Kidney (tissue), 14 donors: ENCODE data around the gene GCLM. TPM values are rescaled to one million over a fixed set of nuclear protein-coding genes. Genes with fewer than 3 reads are reported as not detected.
A peak's percentile ranks its signal among the peaks of the same experiment; 100 is the strongest.
"Not testable (repeated sequence)": the region's sequence is repeated elsewhere in the genome, so short reads cannot be mapped to it uniquely, and the experiment has no call there.

Source experiments
- DNase-seq, 5 donors: peaks; one replicate each; pipeline ENCODE4 v3.0.0-alpha.2; 2013 to 2020
- FAIRE-seq: peaks from 2 replicates; lab custom pipeline; 2012; peaks lifted over from hg19 to GRCh38; lab: Jason Lieb, UNC
- H3K27ac ChIP-seq, 2 donors: one replicate each; pipeline ENCODE4 v1.7.0; 2013; ENCODE audit warnings: low read depth in 2 of 2, low read length in 2 of 2, inconsistent platforms in 1 of 2
- H3K27me3 ChIP-seq: one replicate; pipeline ENCODE4 v1.7.1; 2013; ENCODE audit warnings: low read length, inconsistent platforms; ENCODE audit not compliant: control insufficient read depth, insufficient read depth
- H3K36me3 ChIP-seq, 3 donors: one replicate each; pipeline versions ENCODE4 v1.7.0 to v1.7.1; 2013; ENCODE audit warnings: low read length in 3 of 3, control low read depth in 1 of 3, inconsistent platforms in 1 of 3; ENCODE audit not compliant: insufficient read depth in 3 of 3, control insufficient read depth in 2 of 3
- H3K4me1 ChIP-seq, 3 donors: one replicate each; pipeline versions ENCODE4 v1.7.0 to v1.7.1; 2013; ENCODE audit warnings: low read length in 3 of 3, inconsistent platforms in 1 of 3, low read depth in 1 of 3; ENCODE audit not compliant: control insufficient read depth in 2 of 3, insufficient read depth in 2 of 3
- H3K4me3 ChIP-seq, 3 donors: one replicate each; pipeline versions ENCODE4 v1.7.0 to v1.8.1; 2013; ENCODE audit warnings: low read length in 3 of 3, control low read depth in 1 of 3, inconsistent platforms in 1 of 3
- H3K9ac ChIP-seq, 3 donors: one replicate each; pipeline versions ENCODE4 v1.7.0 to v1.7.1; 2013; ENCODE audit warnings: low read length in 3 of 3, control low read depth in 1 of 3, inconsistent platforms in 1 of 3
- H3K9me3 ChIP-seq, 3 donors: one replicate each; pipeline versions ENCODE4 v1.7.0 to v1.7.1; 2013; ENCODE audit warnings: low read length in 3 of 3, control low read depth in 1 of 3, inconsistent platforms in 1 of 3; ENCODE audit not compliant: control insufficient read depth in 2 of 3, insufficient read depth in 1 of 3
- intact Hi-C: fragments of 100-400 bp; cut with DNase I; formaldehyde crosslinking; loops from one replicate; pipeline ENCODE4 v1.11.1; 2022
- polyA plus RNA-seq: library from polyadenylated mRNA; stranded (reverse); fragments of 350-450 nt; fragmentation: Illumina TruSeq; extraction: RNeasy Lipid Tissue Mini Kit (QIAGEN cat#74804); gene quantifications from one replicate; pipeline ENCODE4 v1.2.3, GENCODE V29; 2014; ENCODE audit warnings: low read depth, low replicate concordance; ENCODE audit not compliant: insufficient read depth
- total RNA-seq: library from RNA; stranded (reverse); fragmentation: NEBNext Ultra II Directional; extraction: Animal tissue kit (Norgen Biotek cat#: 25700); gene quantifications from one replicate; pipeline ENCODE4 v1.2.1, GENCODE V29; 2021
- TF ChIP-seq, protein P1 (sequence below): IDR thresholded peaks from 3 replicates; pipeline ENCODE4 v1.5.1; 2012; ENCODE audit warnings: mild to moderate bottlenecking, moderate library complexity, borderline replicate concordance; ENCODE audit not compliant: insufficient read depth; ENCODE audit errors: extremely low read depth
- donor health status: control.
- donor health status: control.
- donor health status: control.
- donor health status: control.
- donor health status: control.
- donor health status: DM: yes; HTN: yes; CAD: no.
- donor health status: Normal renal cell carcinoma (clear cell type).

GCLM gene
- total and polyA plus RNA-seq, 2 donors from 2014 or later, result 14.7 TPM

DNA sequence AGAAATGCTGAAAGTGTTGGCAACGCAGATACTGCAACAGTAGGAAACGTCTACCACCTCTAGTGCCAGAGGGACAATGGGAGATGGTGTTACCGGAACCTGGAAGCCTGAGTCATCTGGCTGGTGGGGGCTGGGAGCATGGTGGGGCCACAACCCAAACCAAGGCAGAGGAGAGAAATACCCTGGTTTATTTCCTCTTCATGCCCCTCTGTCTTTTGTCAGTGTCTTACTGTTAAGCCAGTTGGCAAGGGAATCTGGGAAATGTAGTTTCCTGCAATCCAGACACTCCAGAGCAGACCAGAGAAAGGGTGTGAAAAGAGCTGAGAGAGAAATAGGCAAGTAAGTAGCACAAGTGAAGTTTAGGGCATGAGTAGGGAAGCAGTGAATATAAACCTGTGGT, 45.1 kb downstream of the GCLM start:
- H3K9me3 ChIP-seq, result no peaks in the 10 kb centered on the region
- DNase-seq (no peak), FAIRE-seq (no peak)
- H3K4me3 ChIP-seq, result no peak overlapping the region
- no peaks in the 10 kb centered on the region for H3K4me1 ChIP-seq
- TF ChIP-seq, protein P1, sequence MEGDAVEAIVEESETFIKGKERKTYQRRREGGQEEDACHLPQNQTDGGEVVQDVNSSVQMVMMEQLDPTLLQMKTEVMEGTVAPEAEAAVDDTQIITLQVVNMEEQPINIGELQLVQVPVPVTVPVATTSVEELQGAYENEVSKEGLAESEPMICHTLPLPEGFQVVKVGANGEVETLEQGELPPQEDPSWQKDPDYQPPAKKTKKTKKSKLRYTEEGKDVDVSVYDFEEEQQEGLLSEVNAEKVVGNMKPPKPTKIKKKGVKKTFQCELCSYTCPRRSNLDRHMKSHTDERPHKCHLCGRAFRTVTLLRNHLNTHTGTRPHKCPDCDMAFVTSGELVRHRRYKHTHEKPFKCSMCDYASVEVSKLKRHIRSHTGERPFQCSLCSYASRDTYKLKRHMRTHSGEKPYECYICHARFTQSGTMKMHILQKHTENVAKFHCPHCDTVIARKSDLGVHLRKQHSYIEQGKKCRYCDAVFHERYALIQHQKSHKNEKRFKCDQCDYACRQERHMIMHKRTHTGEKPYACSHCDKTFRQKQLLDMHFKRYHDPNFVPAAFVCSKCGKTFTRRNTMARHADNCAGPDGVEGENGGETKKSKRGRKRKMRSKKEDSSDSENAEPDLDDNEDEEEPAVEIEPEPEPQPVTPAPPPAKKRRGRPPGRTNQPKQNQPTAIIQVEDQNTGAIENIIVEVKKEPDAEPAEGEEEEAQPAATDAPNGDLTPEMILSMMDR, result no peak
- H3K27me3 ChIP-seq, result no peaks in the 10 kb centered on the region
- peaks cover 3 to 4% (median 3%) of the 10 kb centered on the region in 3 donors for H3K36me3 ChIP-seq
- no peak overlapping the region for H3K9ac ChIP-seq
- intact Hi-C loops, result no loop called here
- no peak overlapping the region for H3K27ac ChIP-seq

- H3K9ac ChIP-seq, H3K4me1 ChIP-seq, H3K4me3 ChIP-seq, H3K27me3 ChIP-seq, intact Hi-C loops, H3K27ac ChIP-seq, FAIRE-seq, H3K9me3 ChIP-seq, DNase-seq, H3K36me3 ChIP-seq: not testable (repeated sequence)
Observed at GRCh38 chr1:93857653-93858052, 51.6 kb downstream of the GCLM start.

GRCh38 chr1:93855983-93856382, 53.2 kb downstream of the GCLM start:
- intact Hi-C loops, H3K4me1 ChIP-seq, H3K27me3 ChIP-seq, H3K9me3 ChIP-seq, FAIRE-seq, H3K36me3 ChIP-seq, DNase-seq, H3K4me3 ChIP-seq, H3K27ac ChIP-seq, H3K9ac ChIP-seq: not testable (repeated sequence)

DNA sequence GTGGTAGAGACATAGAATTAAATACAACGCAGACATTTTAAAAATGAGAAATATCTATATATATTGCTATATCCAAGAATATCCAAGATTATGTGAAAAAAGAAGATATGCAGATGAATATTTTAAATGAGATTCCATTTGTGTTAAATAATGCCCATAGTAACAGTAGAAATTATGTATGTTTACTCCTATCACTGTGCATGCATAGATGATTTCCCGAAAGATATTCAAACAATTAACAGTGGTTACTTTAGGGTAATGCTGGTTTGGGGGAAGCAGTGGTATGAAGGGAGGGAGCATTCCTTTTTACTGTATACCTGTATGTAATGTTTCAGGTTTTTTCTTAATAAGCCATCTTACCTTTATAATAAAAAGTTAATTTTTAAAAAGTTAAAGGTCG, 55.3 kb downstream of the GCLM start:
- no peak overlapping the region for H3K27ac ChIP-seq
- H3K4me1 ChIP-seq, result no peaks in the 10 kb centered on the region
- no peak overlapping the region for H3K9ac ChIP-seq
- H3K27me3 ChIP-seq, result no peaks in the 10 kb centered on the region
- no peaks in the 10 kb centered on the region for H3K9me3 ChIP-seq
- H3K4me3 ChIP-seq, result no peak overlapping the region
- TF ChIP-seq, protein P1, result no peak
- H3K36me3 ChIP-seq, result no peaks in the 10 kb centered on the region
- intact Hi-C loops, result no loop called here
- no peak for FAIRE-seq
- no peak for DNase-seq

DNA sequence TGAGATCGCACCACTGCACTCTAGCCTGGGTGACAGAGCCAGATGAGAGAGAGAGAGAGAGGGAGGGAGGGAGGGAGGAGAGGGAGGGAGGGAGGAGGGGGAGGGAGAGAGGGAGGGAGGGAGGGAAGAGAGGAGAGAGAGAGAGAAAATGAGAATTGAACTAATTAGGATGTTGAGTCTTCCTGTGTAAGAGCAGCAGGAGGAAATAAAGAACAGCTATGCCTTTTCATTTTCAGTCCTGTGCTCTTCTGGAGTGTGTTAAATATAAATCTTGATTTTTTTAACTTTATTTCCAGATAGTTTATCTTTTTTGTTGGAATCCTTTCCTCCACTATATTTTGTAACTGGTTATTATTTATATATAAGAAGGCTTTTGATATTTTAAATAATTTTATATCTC, 57.4 kb downstream of the GCLM start:
- peaks cover 0 to 7% (median 0%) of the 10 kb centered on the region in 3 donors for H3K4me1 ChIP-seq
- intact Hi-C loops, result no loop called here
- H3K27me3 ChIP-seq, result no peaks in the 10 kb centered on the region
- H3K9ac ChIP-seq, result no peak overlapping the region
- H3K4me3 ChIP-seq, result no peak overlapping the region
- DNase-seq (no peak), FAIRE-seq (peak; percentile 62)
- no peak overlapping the region for H3K27ac ChIP-seq
- H3K9me3 ChIP-seq, result no peaks in the 10 kb centered on the region
- H3K36me3 ChIP-seq, result no peaks in the 10 kb centered on the region
- TF ChIP-seq, protein P1, result no peak
